MM.1S (cell line): Measurements from ENCODE around the gene PPP2R5C.

Experiments
- DNase-seq: peaks from one replicate; pipeline ENCODE4 v3.0.0-alpha.2; 2015
- H2AFZ ChIP-seq: fragments of 300-600 bp; sonication (generic); 2 replicates; pipeline ENCODE4 v1.6.0; 2016; ENCODE audit warnings: antibody characterized with exemption, low read length
- H3F3A ChIP-seq: fragments of 300-600 bp; sonication (generic); 2 replicates; pipeline ENCODE4 v1.6.1; 2016; ENCODE audit warnings: mild to moderate bottlenecking, antibody characterized with exemption, low read length, moderate library complexity, mixed read lengths; ENCODE audit not compliant: insufficient read depth
- H3K27ac ChIP-seq: fragments of 300-600 bp; sonication (generic); 2 replicates; pipeline ENCODE4 v1.5.1; 2016; ENCODE audit warnings: mild to moderate bottlenecking, low read length
- H3K27me3 ChIP-seq: fragments of 300-600 bp; sonication (generic); replicated peaks from 2 replicates; pipeline ENCODE4 v1.6.0; 2016; ENCODE audit warnings: low read length; ENCODE audit not compliant: insufficient read depth
- H3K36me3 ChIP-seq: fragments of 300-600 bp; sonication (generic); replicated peaks from 2 replicates; pipeline ENCODE4 v1.6.1; 2016; ENCODE audit warnings: mild to moderate bottlenecking, low read length, mixed read lengths; ENCODE audit not compliant: insufficient read depth
- H3K4me1 ChIP-seq: fragments of 300-600 bp; sonication (generic); 2 replicates; pipeline ENCODE4 v1.6.1; 2016; ENCODE audit warnings: low read length, mixed read lengths
- H3K4me2 ChIP-seq: fragments of 300-600 bp; sonication (generic); 2 replicates; pipeline ENCODE4 v1.6.0; 2016; ENCODE audit warnings: low read depth, low read length
- H3K4me3 ChIP-seq: fragments of 300-600 bp; sonication (generic); 2 replicates; pipeline ENCODE4 v1.5.1; 2016; ENCODE audit warnings: low read length, mixed read lengths
- H3K79me2 ChIP-seq: fragments of 300-600 bp; sonication (generic); 2 replicates; pipeline ENCODE4 v1.6.1; 2016; ENCODE audit warnings: mixed run types, low read length, mixed read lengths
- H3K9ac ChIP-seq: fragments of 300-600 bp; sonication (generic); 2 replicates; pipeline ENCODE4 v1.6.1; 2016; ENCODE audit warnings: low read length, mixed read lengths
- H3K9me2 ChIP-seq: fragments of 300-600 bp; sonication (generic); replicated peaks from 2 replicates; pipeline ENCODE4 v1.6.1; 2016; ENCODE audit warnings: mild to moderate bottlenecking, low read length, mixed read lengths; ENCODE audit not compliant: insufficient read depth
- H3K9me3 ChIP-seq: fragments of 300-600 bp; sonication (generic); replicated peaks from 2 replicates; pipeline ENCODE4 v1.6.1; 2016; ENCODE audit warnings: mild to moderate bottlenecking, low read length, mixed read lengths; ENCODE audit not compliant: insufficient read depth
- H4K20me1 ChIP-seq: fragments of 300-600 bp; sonication (generic); 2 replicates; pipeline ENCODE4 v1.6.1; 2016; ENCODE audit warnings: mild to moderate bottlenecking, low read length, moderate library complexity, mixed read lengths; ENCODE audit not compliant: insufficient read depth
- CTCF ChIP-seq: fragments of 300-600 bp; sonication (generic); IDR thresholded peaks from 2 replicates; pipeline ENCODE4 v1.5.1; 2016; ENCODE audit warnings: antibody characterized with exemption, low read length, mixed read lengths
- EZH2 ChIP-seq: fragments of 300-600 bp; sonication (generic); optimal IDR thresholded peaks from 2 replicates; pipeline ENCODE3; 2017; ENCODE audit warnings: low read depth, mild to moderate bottlenecking, antibody characterized with exemption, low read length, mixed read lengths
- EZH2phosphoT487 ChIP-seq: fragments of 300-600 bp; sonication (generic); IDR thresholded peaks from 2 replicates; pipeline ENCODE4 v1.6.1; 2018; ENCODE audit warnings: antibody characterized with exemption, low read length

Gene PPP2R5C

GRCh38 chr14:101852785-101853184 is 91.3 kb downstream of the PPP2R5C start:
- H3F3A ChIP-seq: no peaks in the 10 kb centered on the region
- no peak overlapping the region for H3K27ac ChIP-seq
- no peaks in the 10 kb centered on the region for H3K4me1 ChIP-seq
- H3K27me3 ChIP-seq: no peaks in the 10 kb centered on the region
- TF ChIP-seq EZH2 (no peak), CTCF (no peak), EZH2phosphoT487 (no peak)
- no peaks in the 10 kb centered on the region for H3K9me3 ChIP-seq
- no peak for DNase-seq
- H3K4me2 ChIP-seq: no peak overlapping the region
- H2AFZ ChIP-seq: no peak overlapping the region
- H3K4me3 ChIP-seq: no peak overlapping the region
- H3K9ac ChIP-seq: no peak overlapping the region
- H3K9me2 ChIP-seq: no peaks in the 10 kb centered on the region
- H3K36me3 ChIP-seq: no peaks in the 10 kb centered on the region
- H3K79me2 ChIP-seq: peaks cover 71% of the 10 kb centered on the region
- no peaks in the 10 kb centered on the region for H4K20me1 ChIP-seq

GRCh38 chr14:101853455-101854018 is 92.0 kb downstream of the PPP2R5C start:
- Histone ChIP-seq H3K9me3 (no peaks in the 10 kb centered on the region), H4K20me1 (no peaks in the 10 kb centered on the region), H3K4me3 (no peak overlapping the region), H3F3A (no peaks in the 10 kb centered on the region), H3K27me3 (no peaks in the 10 kb centered on the region), H3K9ac (no peak overlapping the region), H3K79me2 (peaks cover 64% of the 10 kb centered on the region), H2AFZ (no peak overlapping the region), H3K4me2 (no peak overlapping the region), H3K36me3 (no peaks in the 10 kb centered on the region), H3K27ac (no peak overlapping the region), H3K4me1 (no peaks in the 10 kb centered on the region), H3K9me2 (no peaks in the 10 kb centered on the region)
- DNase-seq: no peak
- TF ChIP-seq CTCF: no peak
- no peak for TF ChIP-seq EZH2phosphoT487
- no peak for TF ChIP-seq EZH2

- no peaks in the 10 kb centered on the region for H3K4me1 ChIP-seq
- H3K4me3 ChIP-seq: no peak overlapping the region
- peaks cover 62% of the 10 kb centered on the region for H3K79me2 ChIP-seq
- no peak for DNase-seq
- no peaks in the 10 kb centered on the region for H3F3A ChIP-seq
- H3K4me2 ChIP-seq: no peak overlapping the region
- no peaks in the 10 kb centered on the region for H3K27me3 ChIP-seq
- H3K36me3 ChIP-seq: no peaks in the 10 kb centered on the region
- H3K9me3 ChIP-seq: no peaks in the 10 kb centered on the region
- no peak overlapping the region for H2AFZ ChIP-seq
- H4K20me1 ChIP-seq: no peaks in the 10 kb centered on the region
- no peaks in the 10 kb centered on the region for H3K9me2 ChIP-seq
- TF ChIP-seq CTCF: no peak
- no peak for TF ChIP-seq EZH2
- TF ChIP-seq EZH2phosphoT487: no peak
- H3K9ac ChIP-seq: no peak overlapping the region
- no peak overlapping the region for H3K27ac ChIP-seq
Measured at GRCh38 chr14:101854366-101854765, 92.9 kb downstream of the PPP2R5C start.
